22Rv1 (cell line): ENCODE results near the gene ARHGAP21.
A peak's percentile ranks its signal among the peaks of the same experiment; 100 is the strongest.

Source experiments
- H3K27ac ChIP-seq: fragments of 450-650 bp; 2 replicates; pipeline ENCODE4 v1.5.1; 2017
- CTCF ChIP-seq: fragments of 450-650 bp; IDR thresholded peaks from 2 replicates; pipeline ENCODE4 v1.5.1; 2017; ENCODE audit warnings: mild to moderate bottlenecking
- ZFX ChIP-seq: fragments of 450-650 bp; IDR thresholded peaks from 2 replicates; pipeline ENCODE4 v1.6.1; 2017; ENCODE audit warnings: antibody characterized with exemption, borderline replicate concordance

ARHGAP21 gene

GRCh38 chr10:24542314-24543270 is 181.1 kb downstream of the ARHGAP21 start:
- no peak for TF ChIP-seq CTCF
- no peak for TF ChIP-seq ZFX
- H3K27ac ChIP-seq, result peak overlapping the region; percentile 54

GRCh38 chr10:24541239-24541753 is 182.4 kb downstream of the ARHGAP21 start:
- TF ChIP-seq CTCF, result no peak
- TF ChIP-seq ZFX, result no peak

GRCh38 chr10:24536636-24537035 is 187.1 kb downstream of the ARHGAP21 start:
- TF ChIP-seq ZFX (no peak), CTCF (no peak)
- no peak overlapping the region for H3K27ac ChIP-seq

More at GRCh38 chr10:24541239-24541753, 182.4 kb downstream of the ARHGAP21 start:
- H3K27ac ChIP-seq, result peak overlapping the region; percentile 54

- no peak overlapping the region for H3K27ac ChIP-seq
- TF ChIP-seq CTCF (no peak), ZFX (no peak)
Measured at GRCh38 chr10:24533981-24534380, 189.7 kb downstream of the ARHGAP21 start.
